NCI-H2171 (cell line): ENCODE data around the gene PTPRN.
"Not testable (repeated sequence)": the region's sequence is repeated elsewhere in the genome, so short reads cannot be mapped to it uniquely, and the experiment has no call there.

Source experiments
- DNase-seq: peaks from one replicate; lab custom pipeline; 2025; lab: John Stamatoyannopoulos, UW

The PTPRN gene

GRCh38 chr2:219309278-219309677 is at the start of gene PTPRN:
Gene PTPRN, minus strand, starts transcription at chr2:219309401. Its CDS starts 69 bp downstream, at chr2:219309332.
- DNase-seq: peak; percentile 85

- DNase-seq: no peak
These were observed 49.2 kb upstream of the PTPRN start for GRCh38 chr2:219358170-219359075.

- no peak for DNase-seq
These were observed 47.6 kb upstream of the PTPRN start for GRCh38 chr2:219356834-219357233.

- DNase-seq: no peak
These were observed 45.4 kb upstream of the PTPRN start for GRCh38 chr2:219354582-219354981.

GRCh38 chr2:219353129-219353528 is 43.9 kb upstream of the PTPRN start:
- no peak for DNase-seq

GRCh38 chr2:219352448-219353023 is 43.3 kb upstream of the PTPRN start:
- DNase-seq: no peak

GRCh38 chr2:219350710-219351221 is 41.6 kb upstream of the PTPRN start:
- no peak for DNase-seq

- DNase-seq: no peak
These were observed 41.0 kb upstream of the PTPRN start for GRCh38 chr2:219350215-219350614.

GRCh38 chr2:219344751-219345430 is 35.7 kb upstream of the PTPRN start:
- peak; percentile 48 for DNase-seq

- no peak for DNase-seq
These were observed 26.2 kb upstream of the PTPRN start for GRCh38 chr2:219335373-219335786.

- DNase-seq: no peak
These were observed 24.9 kb upstream of the PTPRN start for GRCh38 chr2:219334076-219334475.

- DNase-seq: no peak
These were observed 23.3 kb upstream of the PTPRN start, which contains the start of gene RESP18 for GRCh38 chr2:219332542-219332941. Gene RESP18, minus strand, starts transcription at chr2:219332744.

GRCh38 chr2:219331560-219332213 is 22.5 kb upstream of the PTPRN start:
- no peak for DNase-seq

GRCh38 chr2:219327719-219328118 is 18.5 kb upstream of the PTPRN start:
- peak; percentile 71 for DNase-seq

GRCh38 chr2:219325657-219326315 is 16.6 kb upstream of the PTPRN start:
- no peak for DNase-seq

GRCh38 chr2:219325136-219325535 is 15.9 kb upstream of the PTPRN start:
- no peak for DNase-seq

- DNase-seq: no peak
These were observed 14.2 kb upstream of the PTPRN start for GRCh38 chr2:219323434-219323833.

- no peak for DNase-seq
These were observed 5.7 kb upstream of the PTPRN start for GRCh38 chr2:219314804-219315468.

- DNase-seq: not testable (repeated sequence)
These were observed 3.6 kb upstream of the PTPRN start for GRCh38 chr2:219312683-219313263.
